ENCODE measurements around the gene SPDYA. TPM values are rescaled to one million over a fixed set of nuclear protein-coding genes. Genes with fewer than 3 reads are reported as not detected.

SPDYA gene
- total RNA-seq, 2 experiments from 2014 or later = 1.4 to 1.9 TPM

DNA sequence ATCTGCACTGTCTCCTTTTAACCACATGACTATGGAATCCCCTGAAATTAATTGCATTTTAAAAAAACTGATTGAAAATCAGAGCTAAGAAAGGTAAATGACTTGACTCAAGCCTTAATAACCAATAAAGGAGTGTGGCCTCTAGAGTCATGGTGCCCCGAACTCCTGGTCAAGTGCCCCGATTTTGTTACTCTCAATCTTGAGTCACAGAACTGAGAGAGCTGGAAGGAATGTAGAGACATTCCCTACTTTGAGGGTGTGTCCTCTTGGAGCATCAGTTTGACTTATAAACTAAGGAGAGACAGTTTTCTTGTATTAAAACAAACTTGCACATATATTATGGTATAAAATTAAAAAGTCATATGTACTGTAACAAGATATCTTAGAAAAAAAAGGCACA lies 86.3 kb downstream of the SPDYA start:
- Mint-ChIP-seq H3K27ac (no peak overlapping the region), H3K9me3 (no peaks in the 10 kb centered on the region), H3K36me3 (no peaks in the 10 kb centered on the region), H3K4me3 (peak overlapping the region; percentile 50), H3K27me3 (no peaks in the 10 kb centered on the region), H3K4me1 (peaks cover 39% of the 10 kb centered on the region)
- POLR2A ChIA-PET = interaction anchor here (7.2 kb wide), 1 partner anchor 26 kb away, joined by 73 read pairs; the partner anchor contains the start of gene TRMT61B
- ATAC-seq (ENCODE audit: low read depth) = no peak
- DNase-seq = no peak

- H3K9me3 Mint-ChIP-seq = no peaks in the 10 kb centered on the region
- peaks cover 3% of the 10 kb centered on the region for H3K36me3 Mint-ChIP-seq
- POLR2A ChIA-PET = no interaction called here
- peak overlapping the region; percentile 23 for H3K4me3 Mint-ChIP-seq
- H3K27ac Mint-ChIP-seq = no peak overlapping the region
- H3K4me1 Mint-ChIP-seq = peaks cover 41% of the 10 kb centered on the region
- no peaks in the 10 kb centered on the region for H3K27me3 Mint-ChIP-seq
- ATAC-seq (ENCODE audit: low read depth) (no peak), DNase-seq (no peak)
Observed at GRCh38 chr2:28898048-28898447, 87.4 kb downstream of the SPDYA start.

Other genes with a start within 250 kb of the SPDYA start
- gene PPP1CB, start 59.0 kb upstream of the SPDYA start, total RNA-seq = 100 to 1,000 TPM; 174 to 179 TPM
- gene TRMT61B, start 59.5 kb downstream of the SPDYA start, total RNA-seq = 10 to 100 TPM; 15.1 to 16.0 TPM
- gene WDR43, start 83.8 kb downstream of the SPDYA start, total RNA-seq = 10 to 100 TPM; 50.3 to 54.3 TPM
- 1 to 10 TPM; 5.2 to 5.3 TPM for gene TOGARAM2, start 170.5 kb downstream of the SPDYA start, total RNA-seq

Data from activated naive CD8-positive, alpha-beta T cell treated with anti-CD3 and anti-CD28 coated beads, Interleukin-2, amount 10 ng/mL, durations not matched to agents 7 days and 5 days (primary cell).